Retinal pigment epithelial cell (primary cell): Measurements from ENCODE around the gene IGFBP7.

Experiments used
- DNase-seq: peaks from one replicate; pipeline ENCODE4 v3.0.0-alpha.2; 2010; ENCODE audit warnings: low read depth
- H3K4me3 ChIP-seq: 2 replicates; pipeline ENCODE4 v1.5.1; 2011; ENCODE audit warnings: mild to moderate bottlenecking, low read length, control low read depth, moderate library complexity
- CTCF ChIP-seq: conservative IDR thresholded peaks from 2 replicates; pipeline ENCODE4 v1.5.1; 2011; ENCODE audit warnings: low read depth, low read length, control low read depth, inconsistent platforms

IGFBP7 gene

GRCh38 chr4:57154926-57155325 lies 44.7 kb upstream of the IGFBP7 start:
- H3K4me3 ChIP-seq: no peak overlapping the region
- TF ChIP-seq CTCF: no peak
- no peak for DNase-seq

GRCh38 chr4:57154191-57154590 lies 44.0 kb upstream of the IGFBP7 start:
- DNase-seq: no peak
- no peak overlapping the region for H3K4me3 ChIP-seq
- TF ChIP-seq CTCF: no peak

DNA sequence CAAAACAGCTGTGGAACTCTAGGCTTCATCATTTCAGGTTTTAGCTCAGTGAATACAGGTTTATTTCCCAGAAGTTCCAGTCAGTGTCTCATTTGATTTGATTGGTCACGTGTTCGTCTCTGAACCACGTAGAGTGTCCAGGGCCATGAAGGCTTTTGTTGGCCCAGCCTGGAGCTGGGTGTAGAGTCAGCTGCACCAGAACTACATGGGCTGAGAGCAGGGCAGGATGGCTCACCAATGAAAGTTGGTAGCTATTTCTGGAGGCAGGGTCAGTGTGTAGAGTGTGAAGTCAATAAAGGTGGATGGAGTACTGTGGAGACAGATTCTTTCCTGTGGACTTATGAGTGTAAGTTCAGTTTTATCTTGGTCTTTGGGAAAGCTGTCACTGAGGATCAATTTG lies 43.0 kb upstream of the IGFBP7 start:
- DNase-seq: no peak
- TF ChIP-seq CTCF: no peak
- no peak overlapping the region for H3K4me3 ChIP-seq

GRCh38 chr4:57151481-57151880 lies 41.3 kb upstream of the IGFBP7 start:
- no peak for DNase-seq
- TF ChIP-seq CTCF: no peak
- H3K4me3 ChIP-seq: no peak overlapping the region

DNA sequence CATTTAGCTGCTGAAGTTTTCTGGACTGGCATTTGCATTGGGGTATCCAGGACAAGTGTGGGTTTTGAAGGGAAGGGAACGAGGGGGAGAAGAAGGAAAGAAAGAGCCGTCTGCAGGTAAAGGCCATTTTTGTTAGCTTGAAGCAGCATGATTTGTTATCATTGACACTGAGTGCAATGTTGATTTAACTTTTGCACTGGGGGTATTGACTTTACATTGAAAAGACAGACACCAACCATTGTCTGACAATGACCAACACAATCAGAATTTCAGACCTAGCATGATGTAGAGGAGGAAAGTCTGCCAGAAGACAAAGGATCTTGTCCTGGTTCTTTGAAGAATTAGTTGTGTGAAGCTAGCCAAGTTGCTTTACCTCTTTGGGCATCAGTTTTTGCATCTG lies 39.6 kb upstream of the IGFBP7 start:
- no peak for TF ChIP-seq CTCF
- no peak for DNase-seq
- no peak overlapping the region for H3K4me3 ChIP-seq

DNA sequence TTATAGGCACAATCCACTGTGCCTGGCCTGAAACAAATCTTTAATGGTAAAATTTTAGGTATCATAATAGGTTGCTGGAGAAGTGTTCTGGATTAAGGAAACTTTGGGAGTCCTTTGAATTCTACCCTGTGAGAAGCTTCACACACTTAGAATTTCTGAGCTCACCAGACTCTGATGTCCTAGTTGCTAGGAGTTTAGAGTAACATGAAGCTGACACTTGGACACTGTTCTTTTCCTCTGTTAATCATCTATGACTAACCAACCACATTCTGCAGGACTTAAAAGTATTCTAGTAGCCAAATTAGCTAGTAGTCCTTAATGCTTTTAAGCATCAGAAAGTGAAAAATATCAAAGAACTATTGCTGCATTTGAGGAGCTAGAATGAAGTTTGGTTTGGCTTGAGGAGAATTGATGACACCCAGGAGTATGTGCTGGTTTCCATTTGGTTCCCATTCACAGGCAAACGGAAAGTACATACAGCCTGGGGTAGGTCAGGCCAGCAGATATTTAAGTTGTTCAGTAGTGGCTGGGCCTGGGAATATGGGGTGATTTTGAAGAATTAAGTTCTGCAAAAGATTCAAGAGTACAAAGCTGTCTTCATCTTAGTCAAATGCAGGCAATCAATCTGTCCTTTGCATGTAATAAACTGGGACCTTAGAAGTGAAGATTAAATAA lies 38.8 kb upstream of the IGFBP7 start:
- H3K4me3 ChIP-seq: no peak overlapping the region
- TF ChIP-seq CTCF: no peak
- DNase-seq: peak; percentile 69

DNA sequence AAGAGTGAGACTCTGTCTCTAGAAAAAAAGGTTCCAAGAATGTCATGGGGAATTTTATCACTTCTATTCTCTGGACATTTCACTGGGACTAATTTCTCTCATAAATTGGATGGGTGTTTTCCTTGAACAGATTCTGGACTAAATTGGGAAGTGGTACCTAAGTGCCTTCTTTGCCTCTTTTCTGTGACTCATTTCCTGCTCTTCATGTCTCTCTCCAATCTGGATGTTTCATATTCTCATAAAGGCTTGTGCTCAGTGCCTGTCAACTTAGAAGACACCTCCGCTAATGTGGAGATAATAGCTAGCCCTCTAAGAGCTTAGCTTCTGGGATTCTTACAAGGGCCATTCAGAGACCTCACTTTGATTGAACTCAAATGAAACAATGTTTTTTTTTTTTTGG lies 38.0 kb upstream of the IGFBP7 start:
- no peak for TF ChIP-seq CTCF
- DNase-seq: no peak
- H3K4me3 ChIP-seq: no peak overlapping the region
